ENCODE measurements around the gene SLC16A10.

DNA sequence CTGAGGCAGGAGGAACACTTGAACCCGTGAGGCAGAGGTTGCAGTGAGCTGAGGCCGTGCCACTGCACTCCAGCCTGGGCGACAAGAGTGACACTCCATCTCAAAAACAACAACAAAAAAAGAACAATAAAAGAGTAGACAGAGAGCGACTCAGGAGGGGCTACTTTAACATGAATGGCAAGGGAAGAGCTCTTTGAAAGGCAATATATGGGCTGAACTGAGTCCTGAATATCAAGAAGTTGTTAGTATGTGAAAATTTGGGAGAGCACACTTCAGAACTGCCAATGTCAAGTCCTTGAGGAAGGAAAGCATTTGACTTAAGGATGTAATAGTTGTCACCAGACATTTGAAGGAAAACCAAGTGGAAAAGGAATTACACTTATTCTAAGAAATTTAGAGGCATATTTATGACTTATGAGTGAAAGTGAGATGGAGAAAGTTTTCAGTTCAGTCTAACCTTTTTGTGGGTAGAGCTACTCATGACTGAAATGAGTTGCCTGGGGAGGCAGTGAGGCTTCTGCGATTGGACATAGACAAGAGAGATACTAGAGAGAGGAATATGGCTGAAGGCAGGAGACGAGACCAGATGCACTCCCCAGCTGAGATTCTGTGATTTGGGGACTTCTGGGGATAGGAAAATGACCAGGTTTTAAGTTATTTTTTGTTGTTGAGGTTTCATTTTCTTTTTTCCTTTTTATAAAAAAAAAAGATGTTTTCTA, 48.6 kb upstream of the SLC16A10 start:
- TF ChIP-seq, protein P1, sequence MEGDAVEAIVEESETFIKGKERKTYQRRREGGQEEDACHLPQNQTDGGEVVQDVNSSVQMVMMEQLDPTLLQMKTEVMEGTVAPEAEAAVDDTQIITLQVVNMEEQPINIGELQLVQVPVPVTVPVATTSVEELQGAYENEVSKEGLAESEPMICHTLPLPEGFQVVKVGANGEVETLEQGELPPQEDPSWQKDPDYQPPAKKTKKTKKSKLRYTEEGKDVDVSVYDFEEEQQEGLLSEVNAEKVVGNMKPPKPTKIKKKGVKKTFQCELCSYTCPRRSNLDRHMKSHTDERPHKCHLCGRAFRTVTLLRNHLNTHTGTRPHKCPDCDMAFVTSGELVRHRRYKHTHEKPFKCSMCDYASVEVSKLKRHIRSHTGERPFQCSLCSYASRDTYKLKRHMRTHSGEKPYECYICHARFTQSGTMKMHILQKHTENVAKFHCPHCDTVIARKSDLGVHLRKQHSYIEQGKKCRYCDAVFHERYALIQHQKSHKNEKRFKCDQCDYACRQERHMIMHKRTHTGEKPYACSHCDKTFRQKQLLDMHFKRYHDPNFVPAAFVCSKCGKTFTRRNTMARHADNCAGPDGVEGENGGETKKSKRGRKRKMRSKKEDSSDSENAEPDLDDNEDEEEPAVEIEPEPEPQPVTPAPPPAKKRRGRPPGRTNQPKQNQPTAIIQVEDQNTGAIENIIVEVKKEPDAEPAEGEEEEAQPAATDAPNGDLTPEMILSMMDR (IDR thresholded peaks at IDR 0.05): no peak
- TF ChIP-seq POLR2A (IDR thresholded peaks at IDR 0.05): no peak
- no peak for TF ChIP-seq POLR2AphosphoS5 (IDR thresholded peaks at IDR 0.05)

All from sigmoid colon (tissue), 4 donors.